Thymus (tissue), 11 donors: ENCODE results near the gene CENPC. TPM values are rescaled to one million over a fixed set of nuclear protein-coding genes. Genes with fewer than 3 reads are reported as not detected.

Experiments
- DNase-seq, 9 donors: peaks; one replicate each; pipeline ENCODE4 v3.0.0-alpha.2; 2013; ENCODE audit warnings: low spot score in 9 of 9, low read depth in 6 of 9, missing footprints in 1 of 9
- H3K27ac ChIP-seq, 2 donors: one replicate each; pipeline ENCODE4 v1.5.1; 2013; ENCODE audit warnings: control low read depth in 1 of 2, low read depth in 1 of 2, low read length in 1 of 2, mild to moderate bottlenecking in 1 of 2, moderate library complexity in 1 of 2
- H3K27me3 ChIP-seq, 2 donors: one replicate each; pipeline ENCODE4 v1.5.1; 2013; ENCODE audit warnings: low read length in 1 of 2; ENCODE audit not compliant: control insufficient read depth in 2 of 2, insufficient read depth in 1 of 2
- H3K36me3 ChIP-seq, 2 donors: one replicate each; pipeline ENCODE4 v1.5.1; 2013; ENCODE audit warnings: low read length in 1 of 2, mild to moderate bottlenecking in 1 of 2, moderate library complexity in 1 of 2; ENCODE audit not compliant: control insufficient read depth in 2 of 2, insufficient read depth in 2 of 2
- H3K4me1 ChIP-seq, 2 donors: one replicate each; pipeline ENCODE4 v1.5.1; 2013; ENCODE audit warnings: low read length in 2 of 2; ENCODE audit not compliant: control insufficient read depth in 2 of 2, insufficient read depth in 2 of 2
- H3K4me3 ChIP-seq, 2 donors: one replicate each; pipeline ENCODE4 v1.5.1; 2013; ENCODE audit warnings: low read length in 2 of 2, control low read depth in 1 of 2, mild to moderate bottlenecking in 1 of 2
- H3K9me3 ChIP-seq, 2 donors: one replicate each; pipeline ENCODE4 v1.5.1; 2013; ENCODE audit warnings: low read length in 1 of 2, mild to moderate bottlenecking in 1 of 2; ENCODE audit not compliant: control insufficient read depth in 2 of 2, insufficient read depth in 1 of 2
- WGBS: extraction: QIAGEN DNeasy Blood & Tissue Kit; methylation state at CpG from one replicate; pipeline ENCODE4 v1.1.7; 2013; 5-methylcytosine and 5-hydroxymethylcytosine counted together
- polyA plus RNA-seq: library from polyadenylated mRNA; stranded (reverse); fragments of 200-250 nt; gene quantifications from one replicate; pipeline ENCODE4 v1.2.3, GENCODE V29; 2013
- total RNA-seq: library from RNA; stranded (reverse); fragments of 120-200 nt; gene quantifications from one replicate; pipeline ENCODE4 v1.2.4, GENCODE V29; 2013
- donor health status: healthy.

Gene CENPC
- total and polyA plus RNA-seq, 2 donors, result 10.7 to 33.7 TPM

DNA sequence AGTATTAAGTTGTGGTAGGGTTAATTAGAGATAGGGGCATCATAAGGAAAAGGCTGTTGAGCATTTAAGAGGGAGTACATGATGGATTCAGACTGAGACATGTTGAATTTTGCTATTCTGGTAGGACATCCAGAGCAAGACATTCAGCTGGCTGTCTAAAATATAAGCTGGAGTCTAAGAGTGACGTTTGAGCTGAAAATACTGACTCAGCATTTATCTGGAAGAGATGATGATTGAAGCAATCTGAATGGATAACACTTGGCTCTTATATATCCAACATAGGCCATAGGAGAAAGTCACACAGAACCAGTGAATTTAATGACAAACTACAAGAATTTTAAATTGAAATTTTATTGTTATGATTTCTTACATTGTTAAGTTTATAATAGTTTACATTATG is 114.3 kb downstream of the CENPC start:
- WGBS, result 95% methylated on average over 1 of the region's 1 CpG
- Histone ChIP-seq H3K4me3 (no peak overlapping the region), H3K4me1 (peaks cover 5 to 6% of the 10 kb centered on the region in 2 donors), H3K9me3 (peaks cover 0 to 3% of the 10 kb centered on the region in 2 donors), H3K27ac (no peak overlapping the region), H3K27me3 (no peaks in the 10 kb centered on the region), H3K36me3 (no peaks in the 10 kb centered on the region)
- DNase-seq, result no peak

DNA sequence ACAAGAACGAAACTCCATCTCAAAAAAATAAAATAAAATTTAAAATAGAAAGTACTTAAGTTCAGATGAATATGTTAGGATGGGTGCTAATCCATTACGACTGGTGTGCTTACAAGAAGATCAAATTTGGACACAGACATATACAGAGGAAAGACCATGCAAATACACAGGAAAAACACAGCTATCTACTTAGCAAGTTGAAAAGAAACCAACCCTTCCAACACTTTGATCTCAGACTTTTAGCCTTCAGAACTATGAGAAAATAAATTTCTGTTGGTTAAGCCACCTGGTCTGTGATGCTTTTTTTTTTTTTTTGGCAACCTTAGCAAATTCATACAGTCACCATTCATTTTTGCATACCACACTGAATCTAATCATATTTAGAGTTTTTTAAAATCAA is 116.5 kb downstream of the CENPC start:
- WGBS, result 52% methylated on average over 2 of the region's 2 CpGs
- Histone ChIP-seq H3K4me3 (no peak overlapping the region), H3K36me3 (no peaks in the 10 kb centered on the region), H3K4me1 (peaks cover 5 to 6% of the 10 kb centered on the region in 2 donors), H3K27ac (peak overlapping the region in 1 of 2 donors; percentile 71), H3K9me3 (peaks cover 0 to 3% of the 10 kb centered on the region in 2 donors), H3K27me3 (no peaks in the 10 kb centered on the region)
- DNase-seq, result peak in 6 of 9 donors; percentile 1 to 57 (median 11)

Other genes with a start within 250 kb of the CENPC start
- 17.3 TPM for gene STAP1, start 13.2 kb upstream of the CENPC start, total RNA-seq
- gene STAP1, start 13.2 kb upstream of the CENPC start, polyA plus RNA-seq, result 11.1 TPM
- gene UBA6, start 155.7 kb upstream of the CENPC start, total RNA-seq, result 53.5 TPM
- gene UBA6, start 155.7 kb upstream of the CENPC start, polyA plus RNA-seq, result 13.8 TPM
- not detected for gene GNRHR, start 208.9 kb upstream of the CENPC start, total RNA-seq
- gene GNRHR, start 208.9 kb upstream of the CENPC start, polyA plus RNA-seq, result not detected